ENCODE data around the gene SGMS1. TPM values are rescaled to one million over a fixed set of nuclear protein-coding genes. Genes with fewer than 3 reads are reported as not detected.
"Not testable (repeated sequence)": the region's sequence is repeated elsewhere in the genome, so short reads cannot be mapped to it uniquely, and the experiment has no call there.

The SGMS1 gene
- total RNA-seq, 1 donor from 2014 or later, result 25.6 TPM

DNA sequence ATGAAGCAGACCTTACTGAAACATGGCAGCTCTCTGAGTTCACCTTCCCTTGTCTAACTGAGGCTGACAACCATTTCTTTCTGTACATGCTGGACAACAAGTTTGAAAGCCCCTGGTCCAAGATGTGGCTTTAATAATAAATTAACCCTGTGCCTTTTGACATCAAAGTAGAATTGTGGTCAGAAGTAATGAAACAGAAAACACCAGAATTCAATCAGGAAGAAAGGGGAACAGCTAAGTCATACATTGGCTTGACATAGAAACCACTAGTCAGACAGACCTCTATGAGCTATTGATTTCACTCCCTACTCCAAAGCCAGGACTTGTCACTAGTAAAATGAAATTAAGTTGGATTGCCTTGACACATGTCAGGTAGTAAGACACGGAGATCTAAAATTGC lies 197.3 kb downstream of the SGMS1 start:
- H3K27me3 Mint-ChIP-seq (ENCODE audit: low read depth, unreplicated experiment), result no peaks in the 10 kb centered on the region
- Histone ChIP-seq H3K27me3 (ENCODE audit: insufficient read depth, low read length) (no peaks in the 10 kb centered on the region), H3K36me3 (ENCODE audit: insufficient read depth, low read length) (no peaks in the 10 kb centered on the region), H4K20me1 (ENCODE audit: insufficient read depth, low read length) (no peaks in the 10 kb centered on the region), H3K4me3 (ENCODE audit: insufficient read depth, low read depth, low read length) (no peak overlapping the region), H3K9ac (ENCODE audit: low read length) (no peak overlapping the region), H3K27ac (ENCODE audit: low read depth, low read length) (no peak overlapping the region), H3K79me2 (ENCODE audit: insufficient read depth, low read length) (no peaks in the 10 kb centered on the region), H2AFZ (ENCODE audit: low read depth, low read length) (no peak overlapping the region), H3K4me2 (ENCODE audit: low read length) (no peak overlapping the region), H3K9me3 (ENCODE audit: insufficient read depth, low read depth, low read length) (no peaks in the 10 kb centered on the region), H3K4me1 (ENCODE audit: insufficient read depth, low read length) (peaks cover 7% of the 10 kb centered on the region)
- H3K4me3 Mint-ChIP-seq (ENCODE audit: unreplicated experiment), result no peak overlapping the region
- no peak for DNase-seq (ENCODE audit: low read depth)
- no peak for FAIRE-seq
- H3K4me1 Mint-ChIP-seq (ENCODE audit: low read depth, unreplicated experiment), result peaks cover 5% of the 10 kb centered on the region
- H3K9me3 Mint-ChIP-seq (ENCODE audit: unreplicated experiment), result no peaks in the 10 kb centered on the region
- no peak overlapping the region for H3K27ac Mint-ChIP-seq (ENCODE audit: unreplicated experiment)
- H3K36me3 Mint-ChIP-seq (ENCODE audit: low read depth, unreplicated experiment), result no peaks in the 10 kb centered on the region
- no peak for TF ChIP-seq EZH2 (IDR thresholded peaks at IDR 0.05; ENCODE audit: insufficient read depth, low read length)
- TF ChIP-seq, protein P1, sequence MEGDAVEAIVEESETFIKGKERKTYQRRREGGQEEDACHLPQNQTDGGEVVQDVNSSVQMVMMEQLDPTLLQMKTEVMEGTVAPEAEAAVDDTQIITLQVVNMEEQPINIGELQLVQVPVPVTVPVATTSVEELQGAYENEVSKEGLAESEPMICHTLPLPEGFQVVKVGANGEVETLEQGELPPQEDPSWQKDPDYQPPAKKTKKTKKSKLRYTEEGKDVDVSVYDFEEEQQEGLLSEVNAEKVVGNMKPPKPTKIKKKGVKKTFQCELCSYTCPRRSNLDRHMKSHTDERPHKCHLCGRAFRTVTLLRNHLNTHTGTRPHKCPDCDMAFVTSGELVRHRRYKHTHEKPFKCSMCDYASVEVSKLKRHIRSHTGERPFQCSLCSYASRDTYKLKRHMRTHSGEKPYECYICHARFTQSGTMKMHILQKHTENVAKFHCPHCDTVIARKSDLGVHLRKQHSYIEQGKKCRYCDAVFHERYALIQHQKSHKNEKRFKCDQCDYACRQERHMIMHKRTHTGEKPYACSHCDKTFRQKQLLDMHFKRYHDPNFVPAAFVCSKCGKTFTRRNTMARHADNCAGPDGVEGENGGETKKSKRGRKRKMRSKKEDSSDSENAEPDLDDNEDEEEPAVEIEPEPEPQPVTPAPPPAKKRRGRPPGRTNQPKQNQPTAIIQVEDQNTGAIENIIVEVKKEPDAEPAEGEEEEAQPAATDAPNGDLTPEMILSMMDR (IDR thresholded peaks at IDR 0.05; ENCODE audit: insufficient read depth, low read depth, low read length), result no peak

DNA sequence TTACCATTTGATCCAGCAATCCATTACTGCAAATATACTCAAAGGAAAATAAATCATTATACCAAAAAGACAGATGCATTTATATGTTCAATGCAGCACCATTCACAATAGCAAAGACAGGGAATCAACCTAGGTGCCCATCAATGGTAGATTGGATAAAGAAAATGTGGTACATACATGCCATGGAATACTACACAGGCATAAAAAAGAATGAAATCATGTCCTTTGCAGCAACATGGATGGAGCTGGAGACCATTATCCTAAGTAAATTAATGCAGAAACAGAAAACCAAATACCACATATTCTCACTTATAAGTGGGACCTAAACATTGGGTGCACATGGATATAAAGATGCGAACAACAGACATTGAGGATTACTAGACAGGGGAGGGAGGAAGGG lies 198.5 kb downstream of the SGMS1 start:
- H3K36me3 ChIP-seq (ENCODE audit: insufficient read depth, low read length); H3K27ac ChIP-seq (ENCODE audit: low read depth, low read length); H4K20me1 ChIP-seq (ENCODE audit: insufficient read depth, low read length); H3K9me3 Mint-ChIP-seq (ENCODE audit: unreplicated experiment); H3K79me2 ChIP-seq (ENCODE audit: insufficient read depth, low read length); H3K36me3 Mint-ChIP-seq (ENCODE audit: low read depth, unreplicated experiment); H3K4me1 Mint-ChIP-seq (ENCODE audit: low read depth, unreplicated experiment); H3K9me3 ChIP-seq (ENCODE audit: insufficient read depth, low read depth, low read length); DNase-seq (ENCODE audit: low read depth); H3K27ac Mint-ChIP-seq (ENCODE audit: unreplicated experiment); H3K4me1 ChIP-seq (ENCODE audit: insufficient read depth, low read length); H3K9ac ChIP-seq (ENCODE audit: low read length); FAIRE-seq; H3K27me3 ChIP-seq (ENCODE audit: insufficient read depth, low read length); H3K4me3 ChIP-seq (ENCODE audit: insufficient read depth, low read depth, low read length); H3K4me3 Mint-ChIP-seq (ENCODE audit: unreplicated experiment); H2AFZ ChIP-seq (ENCODE audit: low read depth, low read length); H3K4me2 ChIP-seq (ENCODE audit: low read length); H3K27me3 Mint-ChIP-seq (ENCODE audit: low read depth, unreplicated experiment): not testable (repeated sequence)

DNA sequence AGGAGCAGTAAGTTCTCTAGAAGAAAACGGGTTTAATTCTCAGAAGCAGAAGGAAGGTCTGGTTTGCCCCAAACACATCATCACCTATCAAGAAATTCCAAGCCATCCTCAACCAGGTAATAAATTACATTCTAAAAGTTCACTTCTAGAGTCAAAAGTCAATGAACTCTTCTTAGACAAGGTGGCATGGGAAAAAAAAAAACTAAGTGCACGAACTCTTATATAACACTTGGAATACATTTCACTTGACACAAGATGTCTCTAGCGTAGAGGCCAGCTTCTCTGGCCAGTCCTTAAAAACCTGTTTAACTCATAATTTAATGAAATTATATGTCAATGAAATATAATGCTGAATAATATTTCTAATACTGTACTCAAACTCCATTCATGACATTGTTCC lies 200.3 kb downstream of the SGMS1 start:
- DNase-seq (ENCODE audit: low read depth), result no peak
- H4K20me1 ChIP-seq (ENCODE audit: insufficient read depth, low read length), result no peaks in the 10 kb centered on the region
- TF ChIP-seq, protein P1 (IDR thresholded peaks at IDR 0.05; ENCODE audit: insufficient read depth, low read depth, low read length), result no peak
- TF ChIP-seq EZH2 (IDR thresholded peaks at IDR 0.05; ENCODE audit: insufficient read depth, low read length), result no peak
- no peak overlapping the region for H3K27ac Mint-ChIP-seq (ENCODE audit: unreplicated experiment)
- peaks cover 3% of the 10 kb centered on the region for H3K4me1 ChIP-seq (ENCODE audit: insufficient read depth, low read length)
- no peak overlapping the region for H3K27ac ChIP-seq (ENCODE audit: low read depth, low read length)
- no peaks in the 10 kb centered on the region for H3K27me3 ChIP-seq (ENCODE audit: insufficient read depth, low read length)
- no peak overlapping the region for H2AFZ ChIP-seq (ENCODE audit: low read depth, low read length)
- H3K4me2 ChIP-seq (ENCODE audit: low read length), result no peak overlapping the region
- no peaks in the 10 kb centered on the region for H3K36me3 ChIP-seq (ENCODE audit: insufficient read depth, low read length)
- FAIRE-seq, result no peak
- H3K9me3 ChIP-seq (ENCODE audit: insufficient read depth, low read depth, low read length), result no peaks in the 10 kb centered on the region
- no peak overlapping the region for H3K4me3 ChIP-seq (ENCODE audit: insufficient read depth, low read depth, low read length)
- no peaks in the 10 kb centered on the region for H3K79me2 ChIP-seq (ENCODE audit: insufficient read depth, low read length)
- H3K4me3 Mint-ChIP-seq (ENCODE audit: unreplicated experiment), result no peak overlapping the region
- no peaks in the 10 kb centered on the region for H3K27me3 Mint-ChIP-seq (ENCODE audit: low read depth, unreplicated experiment)
- no peaks in the 10 kb centered on the region for H3K9me3 Mint-ChIP-seq (ENCODE audit: unreplicated experiment)
- no peak overlapping the region for H3K9ac ChIP-seq (ENCODE audit: low read length)
- no peaks in the 10 kb centered on the region for H3K36me3 Mint-ChIP-seq (ENCODE audit: low read depth, unreplicated experiment)
- peaks cover 8% of the 10 kb centered on the region for H3K4me1 Mint-ChIP-seq (ENCODE audit: low read depth, unreplicated experiment)
